ENCODE results near the gene PCDHGC4.

DNA sequence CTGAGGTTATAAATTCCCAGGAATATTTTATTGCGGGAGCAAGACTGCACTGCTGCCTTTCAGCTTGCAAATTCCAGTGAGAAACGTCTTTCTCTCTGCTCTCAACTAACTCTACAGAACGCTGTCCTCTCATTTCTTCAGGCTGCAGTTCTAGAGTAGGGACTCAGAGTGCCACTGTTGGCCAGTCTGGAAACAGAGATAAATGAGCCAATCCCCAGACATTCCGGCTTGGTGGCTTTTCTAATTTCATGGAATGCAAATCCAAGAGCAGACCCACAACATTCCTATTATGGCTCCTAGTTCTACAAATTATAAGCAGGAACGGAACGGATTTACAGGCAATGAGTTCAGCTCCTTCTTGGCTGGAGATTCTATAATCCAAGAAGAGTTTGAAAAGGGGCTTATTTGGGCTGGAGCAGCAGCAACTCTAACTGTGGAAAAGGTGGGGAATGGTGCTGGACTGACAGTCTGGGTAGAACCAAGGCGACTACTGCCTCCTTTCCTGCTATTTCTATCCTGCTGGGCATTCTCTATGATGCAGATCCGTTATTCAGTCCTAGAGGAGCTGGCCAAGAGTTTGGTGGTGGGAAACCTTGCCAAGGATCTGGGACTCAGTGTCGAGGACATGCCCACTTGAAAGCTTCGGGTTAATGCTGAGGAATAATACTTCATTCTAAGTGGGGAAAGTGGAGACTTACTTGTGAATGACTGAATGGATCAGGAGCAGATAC lies 45.3 kb upstream of the PCDHGC4 start:
- TF ChIP-seq, protein P1, sequence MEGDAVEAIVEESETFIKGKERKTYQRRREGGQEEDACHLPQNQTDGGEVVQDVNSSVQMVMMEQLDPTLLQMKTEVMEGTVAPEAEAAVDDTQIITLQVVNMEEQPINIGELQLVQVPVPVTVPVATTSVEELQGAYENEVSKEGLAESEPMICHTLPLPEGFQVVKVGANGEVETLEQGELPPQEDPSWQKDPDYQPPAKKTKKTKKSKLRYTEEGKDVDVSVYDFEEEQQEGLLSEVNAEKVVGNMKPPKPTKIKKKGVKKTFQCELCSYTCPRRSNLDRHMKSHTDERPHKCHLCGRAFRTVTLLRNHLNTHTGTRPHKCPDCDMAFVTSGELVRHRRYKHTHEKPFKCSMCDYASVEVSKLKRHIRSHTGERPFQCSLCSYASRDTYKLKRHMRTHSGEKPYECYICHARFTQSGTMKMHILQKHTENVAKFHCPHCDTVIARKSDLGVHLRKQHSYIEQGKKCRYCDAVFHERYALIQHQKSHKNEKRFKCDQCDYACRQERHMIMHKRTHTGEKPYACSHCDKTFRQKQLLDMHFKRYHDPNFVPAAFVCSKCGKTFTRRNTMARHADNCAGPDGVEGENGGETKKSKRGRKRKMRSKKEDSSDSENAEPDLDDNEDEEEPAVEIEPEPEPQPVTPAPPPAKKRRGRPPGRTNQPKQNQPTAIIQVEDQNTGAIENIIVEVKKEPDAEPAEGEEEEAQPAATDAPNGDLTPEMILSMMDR (IDR thresholded peaks at IDR 0.05), result no peak
- TF ChIP-seq POLR2A (IDR thresholded peaks at IDR 0.05) (no peak), POLR2AphosphoS5 (IDR thresholded peaks at IDR 0.05) (no peak)
